ENCODE measurements around the gene PRG2.

The PRG2 gene

DNA sequence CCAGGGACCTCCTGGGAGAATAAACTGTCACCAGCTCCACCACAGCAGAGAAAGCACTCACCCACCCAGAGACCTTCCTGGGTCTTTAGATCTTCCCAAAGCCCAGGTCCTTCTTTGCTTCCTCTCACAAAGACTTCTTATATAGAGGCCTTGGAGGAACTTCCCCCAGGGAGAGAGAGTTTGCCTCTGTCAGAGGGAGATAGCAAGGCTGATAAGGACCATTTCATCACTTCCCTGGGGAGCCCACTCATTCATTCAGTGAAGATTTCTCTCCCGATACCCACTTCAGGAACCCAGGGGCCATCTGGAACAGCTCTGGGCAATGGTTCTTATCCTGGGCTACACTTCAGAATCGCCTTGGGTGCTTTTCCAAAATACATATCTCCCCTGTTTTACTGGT is at the start of gene PRG2:
PRG2 (minus strand) TSS at position 116 of the 400 bp plus-strand sequence. CDS start 706 bp downstream, outside the sequence.
- no peak within 1 kb of the TSS for H3K4me3 Mint-ChIP-seq
- H3K27me3 Mint-ChIP-seq (ENCODE audit: low read depth) = no peaks in the 10 kb centered on the region
- no peaks in the 10 kb centered on the region for H3K9me3 Mint-ChIP-seq
- no peaks in the 10 kb centered on the region for H3K36me3 Mint-ChIP-seq (ENCODE audit: low read depth)
- no peaks in the 10 kb centered on the region for H3K4me1 Mint-ChIP-seq (ENCODE audit: low read depth)
- no peak within 1 kb of the TSS for H3K27ac Mint-ChIP-seq

DNA sequence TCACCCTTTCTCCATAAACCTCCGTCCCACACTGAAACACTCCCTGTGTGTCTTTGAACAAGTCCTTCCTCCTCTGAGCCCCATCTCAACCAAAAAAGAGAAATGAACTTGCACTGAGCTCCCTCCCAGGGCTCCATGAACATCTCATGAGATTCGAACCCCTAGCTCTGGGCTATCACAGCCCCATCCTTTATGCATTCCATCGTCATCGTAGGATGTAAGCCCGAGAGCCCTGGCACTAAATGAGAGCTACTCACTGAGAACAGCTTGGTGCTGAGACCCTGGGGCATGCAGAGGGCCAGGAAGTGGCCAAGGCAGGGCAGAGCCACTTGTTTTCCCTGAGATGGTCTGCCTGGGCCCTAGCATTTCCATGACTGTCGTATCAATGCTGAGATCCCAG is 49.3 kb upstream of the PRG2 start:
- Mint-ChIP-seq H3K36me3 (ENCODE audit: low read depth) (no peaks in the 10 kb centered on the region), H3K27me3 (ENCODE audit: low read depth) (no peaks in the 10 kb centered on the region), H3K4me1 (ENCODE audit: low read depth) (no peaks in the 10 kb centered on the region), H3K9me3 (no peaks in the 10 kb centered on the region), H3K4me3 (no peak overlapping the region), H3K27ac (no peak overlapping the region)

DNA sequence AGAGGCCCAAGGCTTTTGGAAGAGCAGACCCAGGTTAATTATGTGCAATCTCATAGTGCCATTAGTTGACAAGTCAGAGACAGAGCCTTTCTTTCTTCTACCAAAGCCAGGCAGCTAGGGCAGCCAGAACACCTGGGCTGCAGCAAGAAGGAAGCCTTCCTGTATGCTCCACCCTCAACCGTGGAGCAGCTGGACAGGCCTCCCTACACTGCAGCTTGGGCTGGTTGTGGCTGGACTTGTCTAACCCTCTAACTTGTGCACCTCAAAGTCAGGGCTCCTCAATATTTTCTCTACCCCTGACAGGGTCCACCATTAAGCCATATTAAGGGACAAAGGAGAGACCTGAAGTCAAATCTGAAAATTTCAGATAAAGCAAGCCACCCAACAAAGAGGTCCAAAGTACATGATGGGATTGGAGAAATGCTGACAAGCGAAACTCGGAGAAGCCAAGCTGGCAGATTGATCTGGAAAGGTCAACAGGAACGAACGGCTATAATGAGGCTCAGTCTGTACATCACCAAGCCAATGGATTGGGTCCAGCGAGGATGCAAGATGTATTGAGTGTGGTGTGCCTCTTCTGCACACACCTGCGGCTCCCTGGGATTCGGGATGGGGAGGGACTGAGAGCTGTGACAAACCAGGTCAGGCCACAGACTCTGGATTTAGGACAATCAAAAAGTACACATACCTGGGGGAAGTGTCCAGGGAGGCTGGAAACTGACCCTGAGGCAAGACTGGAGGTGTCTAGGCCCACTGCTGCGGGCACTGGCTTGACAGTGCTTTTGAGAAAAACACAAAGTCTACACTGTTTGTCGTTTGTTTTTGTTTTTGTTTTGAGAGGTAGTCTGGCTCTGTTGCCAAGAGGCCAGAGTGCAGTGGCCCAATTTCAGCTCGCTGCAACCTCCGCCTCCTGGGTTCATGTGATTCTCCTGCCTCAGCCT is 48.2 kb upstream of the PRG2 start:
- Mint-ChIP-seq H3K27me3 (ENCODE audit: low read depth) (no peaks in the 10 kb centered on the region), H3K27ac (no peak overlapping the region), H3K4me1 (ENCODE audit: low read depth) (no peaks in the 10 kb centered on the region), H3K9me3 (no peaks in the 10 kb centered on the region), H3K36me3 (ENCODE audit: low read depth) (no peaks in the 10 kb centered on the region), H3K4me3 (no peak overlapping the region)

DNA sequence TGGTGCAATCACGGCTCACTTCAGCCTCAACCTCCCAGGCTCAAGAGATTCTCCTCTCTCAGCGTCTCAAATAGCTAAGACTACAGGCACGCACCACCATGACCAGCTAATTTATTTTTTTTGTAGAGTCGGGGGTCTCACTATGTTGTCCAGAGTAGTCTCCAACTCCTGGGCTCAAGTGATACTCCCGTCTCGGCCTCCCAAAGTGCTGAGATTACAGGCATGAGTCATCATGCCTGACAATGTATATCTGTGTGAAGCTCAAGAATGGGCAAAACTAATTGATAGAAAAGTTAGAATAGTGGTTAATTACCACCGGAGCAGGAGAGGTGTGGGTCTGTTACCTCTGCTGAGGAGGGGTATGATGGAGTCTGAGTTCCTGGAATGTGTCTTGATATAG is 45.6 kb upstream of the PRG2 start:
- no peak overlapping the region for H3K4me3 Mint-ChIP-seq
- peaks cover 4% of the 10 kb centered on the region for H3K4me1 Mint-ChIP-seq (ENCODE audit: low read depth)
- H3K9me3 Mint-ChIP-seq = no peaks in the 10 kb centered on the region
- H3K27me3 Mint-ChIP-seq (ENCODE audit: low read depth) = no peaks in the 10 kb centered on the region
- H3K36me3 Mint-ChIP-seq (ENCODE audit: low read depth) = no peaks in the 10 kb centered on the region
- H3K27ac Mint-ChIP-seq = no peak overlapping the region

DNA sequence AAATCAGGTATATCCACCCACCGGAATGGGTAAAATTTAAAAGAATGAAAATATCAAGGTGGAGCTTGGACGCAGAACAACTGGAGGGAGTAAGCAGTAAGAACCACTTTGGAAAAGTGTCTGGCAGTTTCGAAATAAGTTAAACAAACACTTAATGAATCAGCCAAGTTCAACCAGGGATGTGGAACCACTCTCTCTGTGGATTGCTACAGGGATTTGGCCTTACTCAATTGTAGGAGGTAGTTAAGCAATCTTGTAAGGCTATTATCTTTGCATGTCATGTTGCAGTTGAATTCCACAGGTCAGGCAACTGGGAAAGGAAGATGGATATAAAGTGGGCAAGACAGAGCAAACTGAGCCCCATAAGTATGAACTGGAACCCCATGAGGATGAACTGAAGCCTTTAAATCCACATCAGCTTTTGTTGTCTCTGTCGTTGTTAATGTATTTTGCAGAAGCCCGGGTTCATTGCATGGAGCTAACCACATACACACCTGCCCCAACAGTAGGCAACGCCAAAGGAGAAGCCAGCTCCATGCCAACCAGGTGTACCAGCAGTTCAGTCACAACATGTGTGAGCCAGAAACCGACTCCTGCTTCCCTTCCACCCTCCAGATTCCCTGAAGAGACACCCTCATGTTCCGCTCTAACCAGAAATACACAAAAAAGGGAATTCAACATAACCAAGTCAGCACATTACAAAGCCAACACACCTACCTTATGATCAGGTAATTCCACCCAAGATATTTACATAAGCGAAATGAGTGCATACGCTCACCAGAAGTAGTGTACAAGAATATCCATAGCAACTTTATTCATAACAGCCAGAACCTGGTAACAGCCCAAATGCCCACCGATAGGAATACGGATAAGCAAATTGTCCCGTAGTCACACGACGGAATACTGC is 44.4 kb upstream of the PRG2 start:
- Mint-ChIP-seq H3K9me3 (no peaks in the 10 kb centered on the region), H3K27ac (no peak overlapping the region), H3K36me3 (ENCODE audit: low read depth) (no peaks in the 10 kb centered on the region), H3K4me1 (ENCODE audit: low read depth) (peaks cover 4% of the 10 kb centered on the region), H3K27me3 (ENCODE audit: low read depth) (peaks cover 2% of the 10 kb centered on the region), H3K4me3 (no peak overlapping the region)

GRCh38 chr11:57432714-57433163 is 42.3 kb upstream of the PRG2 start:
- Mint-ChIP-seq H3K27me3 (ENCODE audit: low read depth) (peaks cover 11% of the 10 kb centered on the region), H3K27ac (no peak overlapping the region), H3K4me1 (ENCODE audit: low read depth) (peaks cover 4% of the 10 kb centered on the region), H3K9me3 (no peaks in the 10 kb centered on the region), H3K4me3 (no peak overlapping the region), H3K36me3 (ENCODE audit: low read depth) (no peaks in the 10 kb centered on the region)

DNA sequence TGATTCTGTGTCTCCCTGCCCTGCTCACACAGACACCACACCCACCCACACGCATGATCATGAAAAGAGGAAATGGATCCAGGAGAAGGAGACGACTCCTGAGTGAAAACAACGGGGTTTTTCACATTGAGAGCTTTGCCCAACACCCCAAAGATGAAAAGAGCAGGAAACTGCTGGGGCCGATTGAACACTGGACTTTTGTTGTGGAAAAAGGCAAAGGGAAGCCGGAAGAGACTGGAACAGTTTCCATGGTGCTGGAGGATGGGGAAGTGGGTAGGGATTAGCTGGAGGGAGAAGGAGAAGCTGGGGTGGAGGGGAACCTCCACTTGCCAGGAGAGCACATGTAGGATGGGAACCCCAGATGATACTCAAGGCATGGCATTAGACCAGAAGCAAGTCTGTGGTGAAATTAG is 41.7 kb upstream of the PRG2 start:
- Mint-ChIP-seq H3K4me3 (no peak overlapping the region), H3K36me3 (ENCODE audit: low read depth) (no peaks in the 10 kb centered on the region), H3K27me3 (ENCODE audit: low read depth) (peaks cover 11% of the 10 kb centered on the region), H3K9me3 (no peaks in the 10 kb centered on the region), H3K27ac (no peak overlapping the region), H3K4me1 (ENCODE audit: low read depth) (peaks cover 7% of the 10 kb centered on the region)

GRCh38 chr11:57430952-57431351 is 40.5 kb upstream of the PRG2 start:
- H3K27me3 Mint-ChIP-seq (ENCODE audit: low read depth) = peaks cover 11% of the 10 kb centered on the region
- H3K27ac Mint-ChIP-seq = no peak overlapping the region
- H3K36me3 Mint-ChIP-seq (ENCODE audit: low read depth) = no peaks in the 10 kb centered on the region
- peaks cover 15% of the 10 kb centered on the region for H3K4me1 Mint-ChIP-seq (ENCODE audit: low read depth)
- H3K4me3 Mint-ChIP-seq = no peak overlapping the region
- H3K9me3 Mint-ChIP-seq = no peaks in the 10 kb centered on the region

- Mint-ChIP-seq H3K4me1 (ENCODE audit: low read depth) (peaks cover 24% of the 10 kb centered on the region), H3K36me3 (ENCODE audit: low read depth) (peaks cover 4% of the 10 kb centered on the region), H3K27ac (no peak overlapping the region), H3K27me3 (ENCODE audit: low read depth) (peaks cover 11% of the 10 kb centered on the region), H3K4me3 (no peak overlapping the region), H3K9me3 (no peaks in the 10 kb centered on the region)
These were observed 39.5 kb upstream of the PRG2 start for GRCh38 chr11:57429946-57430345.

DNA sequence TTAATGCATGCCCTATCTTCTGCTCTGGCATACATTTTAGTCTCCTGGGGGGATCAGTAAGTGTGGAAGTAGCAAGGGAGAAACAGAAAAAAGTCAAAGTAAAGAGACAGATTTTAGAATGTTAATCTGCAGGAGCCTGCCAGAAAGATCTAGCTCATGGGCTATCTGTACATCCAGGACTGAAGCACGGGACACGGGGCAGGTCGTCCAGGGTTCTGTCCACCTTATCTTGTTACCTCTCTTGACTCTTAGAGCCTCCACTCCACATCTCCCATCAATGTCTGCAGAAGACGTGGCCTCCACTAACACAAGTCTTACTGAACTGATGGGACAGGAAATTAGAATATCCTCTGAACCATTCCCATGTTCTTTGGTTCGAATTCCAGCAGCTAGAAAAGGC is 38.2 kb upstream of the PRG2 start:
- H3K9me3 Mint-ChIP-seq = no peaks in the 10 kb centered on the region
- H3K4me1 Mint-ChIP-seq (ENCODE audit: low read depth) = peaks cover 33% of the 10 kb centered on the region
- no peak overlapping the region for H3K4me3 Mint-ChIP-seq
- no peak overlapping the region for H3K27ac Mint-ChIP-seq
- H3K27me3 Mint-ChIP-seq (ENCODE audit: low read depth) = peaks cover 11% of the 10 kb centered on the region
- peaks cover 6% of the 10 kb centered on the region for H3K36me3 Mint-ChIP-seq (ENCODE audit: low read depth)

GRCh38 chr11:57427727-57428082 is 37.3 kb upstream of the PRG2 start:
- Mint-ChIP-seq H3K36me3 (ENCODE audit: low read depth) (peaks cover 10% of the 10 kb centered on the region), H3K4me1 (ENCODE audit: low read depth) (peaks cover 38% of the 10 kb centered on the region), H3K27ac (peak overlapping the region; percentile 66), H3K9me3 (no peaks in the 10 kb centered on the region), H3K4me3 (peak overlapping the region; percentile 81), H3K27me3 (ENCODE audit: low read depth) (peaks cover 11% of the 10 kb centered on the region)

- Mint-ChIP-seq H3K4me3 (peak within 1 kb of the TSS; percentile 81), H3K9me3 (no peaks in the 10 kb centered on the region), H3K36me3 (ENCODE audit: low read depth) (peaks cover 14% of the 10 kb centered on the region), H3K27me3 (ENCODE audit: low read depth) (peaks cover 11% of the 10 kb centered on the region), H3K27ac (peak within 1 kb of the TSS; percentile 67), H3K4me1 (ENCODE audit: low read depth) (peaks cover 40% of the 10 kb centered on the region)
These were observed 36.7 kb upstream of the PRG2 start, which contains the start of gene SLC43A3 for GRCh38 chr11:57426929-57427726. TSS of gene SLC43A3 (minus strand) at chr11:57427121. CDS start at chr11:57426172, 949 bp downstream.

DNA sequence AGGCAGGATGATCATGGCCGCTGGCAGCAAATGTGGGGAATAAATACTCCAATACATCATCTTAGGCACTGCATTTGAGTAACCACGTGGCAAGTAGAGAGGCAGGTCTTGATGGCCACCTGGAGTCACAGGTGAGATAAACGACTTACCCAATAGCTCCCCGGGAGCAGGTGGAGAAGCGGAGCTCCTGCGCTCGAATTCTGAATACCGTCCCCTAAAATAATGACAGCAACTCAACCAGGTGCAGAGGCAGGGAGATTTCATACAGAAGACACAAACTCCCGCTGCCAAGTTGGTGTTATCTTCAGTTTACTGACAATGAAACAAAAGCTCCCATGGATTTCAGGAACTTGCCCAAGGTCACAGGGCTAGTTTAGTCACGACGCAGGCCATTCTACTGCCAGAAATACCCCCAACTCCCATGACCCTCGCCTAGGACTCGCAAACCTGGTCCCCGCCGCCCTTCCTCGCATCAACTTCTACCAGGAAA is 36.0 kb upstream of the PRG2 start:
- H3K4me1 Mint-ChIP-seq (ENCODE audit: low read depth) = peaks cover 38% of the 10 kb centered on the region

More for the DNA sequence above, 36.0 kb upstream of the PRG2 start:
- Mint-ChIP-seq H3K36me3 (ENCODE audit: low read depth) (peaks cover 18% of the 10 kb centered on the region), H3K9me3 (no peaks in the 10 kb centered on the region), H3K27ac (peak overlapping the region; percentile 67), H3K4me3 (peak overlapping the region; percentile 81), H3K27me3 (ENCODE audit: low read depth) (peaks cover 11% of the 10 kb centered on the region)
